Measurements from ENCODE around the gene AOC2. TPM values are rescaled to one million over a fixed set of nuclear protein-coding genes. Genes with fewer than 3 reads are reported as not detected.
"Not testable (repeated sequence)": the region's sequence is repeated elsewhere in the genome, so short reads cannot be mapped to it uniquely, and the experiment has no call there.

Gene AOC2
- total and polyA plus RNA-seq, 9 of the 15 experiments (the other 6 are each of a cell fraction or from before 2014, with no cell fraction given), result 0.08 to 0.91 (median 0.49) TPM

DNA sequence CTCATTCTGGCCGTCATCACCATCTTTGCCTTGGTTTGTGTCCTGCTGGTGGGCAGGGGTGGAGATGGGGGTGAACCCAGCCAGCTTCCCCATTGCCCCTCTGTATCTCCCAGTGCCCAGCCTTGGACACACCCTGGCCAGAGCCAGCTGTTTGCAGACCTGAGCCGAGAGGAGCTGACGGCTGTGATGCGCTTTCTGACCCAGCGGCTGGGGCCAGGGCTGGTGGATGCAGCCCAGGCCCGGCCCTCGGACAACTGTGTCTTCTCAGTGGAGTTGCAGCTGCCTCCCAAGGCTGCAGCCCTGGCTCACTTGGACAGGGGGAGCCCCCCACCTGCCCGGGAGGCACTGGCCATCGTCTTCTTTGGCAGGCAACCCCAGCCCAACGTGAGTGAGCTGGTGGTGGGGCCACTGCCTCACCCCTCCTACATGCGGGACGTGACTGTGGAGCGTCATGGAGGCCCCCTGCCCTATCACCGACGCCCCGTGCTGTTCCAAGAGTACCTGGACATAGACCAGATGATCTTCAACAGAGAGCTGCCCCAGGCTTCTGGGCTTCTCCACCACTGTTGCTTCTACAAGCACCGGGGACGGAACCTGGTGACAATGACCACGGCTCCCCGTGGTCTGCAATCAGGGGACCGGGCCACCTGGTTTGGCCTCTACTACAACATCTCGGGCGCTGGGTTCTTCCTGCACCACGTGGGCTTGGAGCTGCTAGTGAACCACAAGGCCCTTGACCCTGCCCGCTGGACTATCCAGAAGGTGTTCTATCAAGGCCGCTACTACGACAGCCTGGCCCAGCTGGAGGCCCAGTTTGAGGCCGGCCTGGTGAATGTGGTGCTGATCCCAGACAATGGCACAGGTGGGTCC, 7.2 kb downstream of the AOC2 start:
- H3K4me2 ChIP-seq (ENCODE audit: insufficient read depth, low read length); H4K20me1 ChIP-seq (replicated peaks; ENCODE audit: control insufficient read depth, insufficient read depth, low read length); FAIRE-seq; H3K36me3 ChIP-seq (ENCODE audit: control insufficient read depth, insufficient read depth, low read length); DNase-seq (ENCODE audit: extremely low read depth in 1 of 4, low spot score in 3 of 4); H3K27me3 ChIP-seq (ENCODE audit: control insufficient read depth in 2 of 2, insufficient read depth in 2 of 2, low read length in 2 of 2); CTCF ChIA-PET (ENCODE audit: low intra/inter-chr PET ratio); BruUV-seq (replicated peaks); H3K9ac ChIP-seq (ENCODE audit: insufficient read depth in 1 of 2, low read depth in 2 of 2, low read length in 2 of 2); intact Hi-C loops (cut with micrococcal nuclease); H3K9me3 ChIP-seq (replicated peaks; ENCODE audit: control insufficient read depth, insufficient read depth, low read depth, low read length); H3K79me2 ChIP-seq (ENCODE audit: control insufficient read depth, insufficient read depth, low read length); H3K4me3 ChIP-seq; H3K27ac ChIP-seq (ENCODE audit: extremely low read depth, low read depth, low read length); H2AFZ ChIP-seq (ENCODE audit: low read depth, low read length); H3K9me1 ChIP-seq (ENCODE audit: control insufficient read depth, insufficient read depth, low read length); H3K4me1 ChIP-seq (replicated peaks in 1 of 2; ENCODE audit: control insufficient read depth in 2 of 2, insufficient read depth in 2 of 2, low read length in 2 of 2); in situ Hi-C loops (cut with MboI); ATAC-seq: not testable (repeated sequence)
- 57% methylated on average over 11 of the region's 28 CpGs for WGBS (ENCODE audit: insufficient coverage, low coverage, missing lambda C conversion rate)
- POLR2A ChIA-PET, result interaction anchor here (0.6 to 0.7 kb wide), 3 partner anchors 11 to 791 kb away, joined by 3 to 4 read pairs (median 3); no protein-coding TSS in a partner anchor

GRCh38 chr17:42852351-42852750, 8.0 kb downstream of the AOC2 start:
- H3K36me3 ChIP-seq (ENCODE audit: control insufficient read depth, insufficient read depth, low read length), result no peaks in the 10 kb centered on the region
- H4K20me1 ChIP-seq (replicated peaks; ENCODE audit: control insufficient read depth, insufficient read depth, low read length), result no peaks in the 10 kb centered on the region
- CTCF ChIA-PET (ENCODE audit: low intra/inter-chr PET ratio), result no interaction called here
- H3K4me2 ChIP-seq (ENCODE audit: insufficient read depth, low read length), result no peak overlapping the region
- peaks cover 3 to 7% of the 10 kb centered on the region in 2 experiments; a peak in 2 of 5 replicates for H3K4me1 ChIP-seq (replicated peaks in 1 of 2; ENCODE audit: control insufficient read depth in 2 of 2, insufficient read depth in 2 of 2, low read length in 2 of 2)
- H3K9me1 ChIP-seq (ENCODE audit: control insufficient read depth, insufficient read depth, low read length), result no peaks in the 10 kb centered on the region
- H3K9me3 ChIP-seq (replicated peaks; ENCODE audit: control insufficient read depth, insufficient read depth, low read depth, low read length), result no peaks in the 10 kb centered on the region
- FAIRE-seq, result no peak
- no peak overlapping the region for H3K27ac ChIP-seq (ENCODE audit: extremely low read depth, low read depth, low read length)
- DNase-seq (ENCODE audit: extremely low read depth in 1 of 4, low spot score in 3 of 4), result no peak
- H3K27me3 ChIP-seq (ENCODE audit: control insufficient read depth in 2 of 2, insufficient read depth in 2 of 2, low read length in 2 of 2), result no peaks in the 10 kb centered on the region
- BruUV-seq (replicated peaks), result no TSS peak
- intact Hi-C loops (cut with micrococcal nuclease) (no loop called here), in situ Hi-C loops (cut with MboI) (no loop called here)
- H2AFZ ChIP-seq (ENCODE audit: low read depth, low read length), result no peak overlapping the region
- no peak overlapping the region for H3K4me3 ChIP-seq
- POLR2A ChIA-PET, result interaction anchor here (0.9 kb wide), 1 partner anchor 8 kb away, joined by 6 read pairs; the partner anchor contains the start of gene AOC2
- no peak for ATAC-seq
- 57% methylated on average over 13 of the region's 15 CpGs for WGBS (ENCODE audit: insufficient coverage, low coverage, missing lambda C conversion rate)
- no peaks in the 10 kb centered on the region for H3K79me2 ChIP-seq (ENCODE audit: control insufficient read depth, insufficient read depth, low read length)
- H3K9ac ChIP-seq (ENCODE audit: insufficient read depth in 1 of 2, low read depth in 2 of 2, low read length in 2 of 2), result no peak overlapping the region
- TF ChIP-seq MTA1 (IDR thresholded peaks at IDR 0.05; ENCODE audit: borderline replicate concordance), result no peak
- no peak for TF ChIP-seq DLX4 (CRISPR knock-in tag; IDR thresholded peaks at IDR 0.05)
- no peak for TF ChIP-seq JUNB (CRISPR knock-in tag; conservative IDR thresholded peaks at IDR 0.05)
- TF ChIP-seq ZNF311 (CRISPR knock-in tag; IDR thresholded peaks at IDR 0.05), result no peak
